Natural killer cell treated with Interleukin-12 subunit alpha and Interleukin-12 subunit beta and Interleukin-15 and Interleukin-18, amount 100 ng/mL, for 72 hours (primary cell): ENCODE data around the gene SF3A2. TPM values are rescaled to one million over a fixed set of nuclear protein-coding genes. Genes with fewer than 3 reads are reported as not detected.

ENCODE experiments used
- ATAC-seq, 2 donors: fragments of 150-1000 bp; cut with Tn5 transposase in 1 of 2; sonication (Bioruptor Pico), chemical (Tn5 transposase) in 1 of 2; 2 replicates each; pipeline ENCODE4 v1.10.0; 2021
- DNase-seq: peaks from one replicate; pipeline ENCODE4 v3.0.0; 2022; ENCODE audit warnings: low spot score
- H3K27ac Mint-ChIP-seq, 2 donors: 1 replicate in 1 of 2; 2 replicates in 1 of 2; pipeline ENCODE4 v1.8.0; 2022; ENCODE audit warnings: mixed read lengths in 2 of 2, mild to moderate bottlenecking in 1 of 2, moderate library complexity in 1 of 2
- H3K27me3 Mint-ChIP-seq, 2 donors: 1 replicate in 1 of 2; 2 replicates in 1 of 2; pipeline ENCODE4 v1.8.0; 2022; ENCODE audit warnings: mixed read lengths in 2 of 2
- H3K36me3 Mint-ChIP-seq: one replicate; pipeline ENCODE4 v1.8.0; 2022; ENCODE audit warnings: mixed read lengths
- H3K4me1 Mint-ChIP-seq, 2 donors: 1 replicate in 1 of 2; 2 replicates in 1 of 2; pipeline ENCODE4 v1.8.0; 2022; ENCODE audit warnings: low read depth in 2 of 2, mixed read lengths in 2 of 2, mild to moderate bottlenecking in 1 of 2
- H3K4me3 Mint-ChIP-seq: one replicate; pipeline ENCODE4 v1.8.0; 2022; ENCODE audit warnings: mixed read lengths
- H3K9me3 Mint-ChIP-seq: 2 replicates; pipeline ENCODE4 v1.8.0; 2022; ENCODE audit warnings: mixed read lengths
- total RNA-seq, 2 donors: library from RNA; stranded (reverse); gene quantifications; one replicate each; pipeline ENCODE4 v1.2.3, GENCODE V29; 2022

Gene SF3A2
- total RNA-seq, 2 donors from 2014 or later = 99.2 to 192 TPM

- ATAC-seq = peak; percentile 2 to 11
Measured at GRCh38 chr19:2235381-2236063, 1.1 kb upstream of the SF3A2 start.

GRCh38 chr19:2236064-2236313 is 635 bp upstream of the SF3A2 start:
- H3K27me3 Mint-ChIP-seq = no peaks in the 10 kb centered on the region
- H3K9me3 Mint-ChIP-seq = no peaks in the 10 kb centered on the region
- ATAC-seq (no peak), DNase-seq (no peak)
- H3K4me3 Mint-ChIP-seq = peak overlapping the region; percentile 89
- peaks cover 59 to 62% of the 10 kb centered on the region in 2 donors for H3K4me1 Mint-ChIP-seq
- peak overlapping the region; percentile 71 to 94 for H3K27ac Mint-ChIP-seq
- peaks cover 14% of the 10 kb centered on the region for H3K36me3 Mint-ChIP-seq

More at GRCh38 chr19:2235381-2236063, 1.1 kb upstream of the SF3A2 start:
- Mint-ChIP-seq H3K9me3 (no peaks in the 10 kb centered on the region), H3K27ac (peak overlapping the region; percentile 70 to 88), H3K4me1 (peaks cover 55 to 57% of the 10 kb centered on the region in 2 donors), H3K36me3 (peaks cover 14% of the 10 kb centered on the region), H3K4me3 (peak overlapping the region; percentile 89), H3K27me3 (no peaks in the 10 kb centered on the region)
- DNase-seq = no peak

GRCh38 chr19:2237051-2237868 is 636 bp downstream of the SF3A2 start:
- no peaks in the 10 kb centered on the region for H3K27me3 Mint-ChIP-seq
- peak overlapping the region; percentile 71 to 94 for H3K27ac Mint-ChIP-seq
- H3K9me3 Mint-ChIP-seq = no peaks in the 10 kb centered on the region
- ATAC-seq = no peak
- H3K4me1 Mint-ChIP-seq = peaks cover 68% of the 10 kb centered on the region in 2 donors
- peaks cover 14% of the 10 kb centered on the region for H3K36me3 Mint-ChIP-seq
- peak overlapping the region; percentile 89 for H3K4me3 Mint-ChIP-seq
- DNase-seq = no peak

- no peaks in the 10 kb centered on the region for H3K9me3 Mint-ChIP-seq
- H3K27me3 Mint-ChIP-seq = no peaks in the 10 kb centered on the region
- ATAC-seq = no peak
- H3K27ac Mint-ChIP-seq = peak overlapping the region; percentile 71 to 94
- peaks cover 71 to 73% of the 10 kb centered on the region in 2 donors for H3K4me1 Mint-ChIP-seq
- H3K4me3 Mint-ChIP-seq = peak overlapping the region; percentile 89
- H3K36me3 Mint-ChIP-seq = peaks cover 14% of the 10 kb centered on the region
- no peak for DNase-seq
Measured at GRCh38 chr19:2237869-2238153, 1.2 kb downstream of the SF3A2 start.

- Mint-ChIP-seq H3K4me1 (peaks cover 67 to 69% of the 10 kb centered on the region in 2 donors), H3K9me3 (no peaks in the 10 kb centered on the region), H3K27ac (peak overlapping the region; percentile 71 to 94), H3K4me3 (peak overlapping the region; percentile 89), H3K27me3 (no peaks in the 10 kb centered on the region), H3K36me3 (peaks cover 14% of the 10 kb centered on the region)
- no peak for DNase-seq
- no peak for ATAC-seq
Measured at GRCh38 chr19:2239173-2239572, 2.5 kb downstream of the SF3A2 start.

GRCh38 chr19:2239771-2240770 is 3.4 kb downstream of the SF3A2 start:
- Mint-ChIP-seq H3K4me1 (peaks cover 59 to 60% of the 10 kb centered on the region in 2 donors), H3K27ac (peak overlapping the region; percentile 71 to 94), H3K9me3 (no peaks in the 10 kb centered on the region), H3K36me3 (peaks cover 14% of the 10 kb centered on the region), H3K4me3 (peak overlapping the region; percentile 89), H3K27me3 (no peaks in the 10 kb centered on the region)
- ATAC-seq (no peak), DNase-seq (no peak)

- H3K4me3 Mint-ChIP-seq = peak overlapping the region; percentile 89
- ATAC-seq (no peak), DNase-seq (no peak)
- peaks cover 14% of the 10 kb centered on the region for H3K36me3 Mint-ChIP-seq
- no peaks in the 10 kb centered on the region for H3K9me3 Mint-ChIP-seq
- H3K27ac Mint-ChIP-seq = peak overlapping the region; percentile 71 to 94
- H3K27me3 Mint-ChIP-seq = no peaks in the 10 kb centered on the region
- peaks cover 55% of the 10 kb centered on the region in 2 donors for H3K4me1 Mint-ChIP-seq
Measured at GRCh38 chr19:2240881-2241760, 4.5 kb downstream of the SF3A2 start.

GRCh38 chr19:2242092-2242537 is 5.5 kb downstream of the SF3A2 start:
- H3K4me3 Mint-ChIP-seq = no peak overlapping the region
- no peaks in the 10 kb centered on the region for H3K27me3 Mint-ChIP-seq
- no peaks in the 10 kb centered on the region for H3K9me3 Mint-ChIP-seq
- no peak for ATAC-seq
- peak overlapping the region in 1 of 2 donors; percentile 59 for H3K27ac Mint-ChIP-seq
- peaks cover 49% of the 10 kb centered on the region in 2 donors for H3K4me1 Mint-ChIP-seq
- H3K36me3 Mint-ChIP-seq = peaks cover 14% of the 10 kb centered on the region
- DNase-seq = no peak

GRCh38 chr19:2242816-2243215 is 6.2 kb downstream of the SF3A2 start:
- H3K4me3 Mint-ChIP-seq = no peak overlapping the region
- H3K4me1 Mint-ChIP-seq = peaks cover 43 to 45% of the 10 kb centered on the region in 2 donors
- H3K27ac Mint-ChIP-seq = peak overlapping the region in 1 of 2 donors; percentile 59
- H3K9me3 Mint-ChIP-seq = no peaks in the 10 kb centered on the region
- no peaks in the 10 kb centered on the region for H3K27me3 Mint-ChIP-seq
- no peak for DNase-seq
- no peak for ATAC-seq
- peaks cover 14% of the 10 kb centered on the region for H3K36me3 Mint-ChIP-seq

- no peak overlapping the region for H3K27ac Mint-ChIP-seq
- no peaks in the 10 kb centered on the region for H3K9me3 Mint-ChIP-seq
- ATAC-seq (no peak), DNase-seq (no peak)
- H3K4me1 Mint-ChIP-seq = peaks cover 36 to 38% of the 10 kb centered on the region in 2 donors
- peaks cover 9% of the 10 kb centered on the region for H3K36me3 Mint-ChIP-seq
- no peaks in the 10 kb centered on the region for H3K27me3 Mint-ChIP-seq
- no peak overlapping the region for H3K4me3 Mint-ChIP-seq
Measured at GRCh38 chr19:2243274-2244124, 6.9 kb downstream of the SF3A2 start.

GRCh38 chr19:2244125-2244411 is 7.4 kb downstream of the SF3A2 start:
- Mint-ChIP-seq H3K4me3 (no peak overlapping the region), H3K27me3 (no peaks in the 10 kb centered on the region), H3K36me3 (peaks cover 6% of the 10 kb centered on the region), H3K4me1 (peaks cover 31 to 33% of the 10 kb centered on the region in 2 donors), H3K27ac (no peak overlapping the region), H3K9me3 (no peaks in the 10 kb centered on the region)
- DNase-seq (no peak), ATAC-seq (no peak)

GRCh38 chr19:2244486-2244885 is 7.9 kb downstream of the SF3A2 start:
- H3K9me3 Mint-ChIP-seq = no peaks in the 10 kb centered on the region
- H3K27ac Mint-ChIP-seq = no peak overlapping the region
- H3K4me1 Mint-ChIP-seq = peaks cover 26 to 30% of the 10 kb centered on the region in 2 donors
- no peak for DNase-seq
- no peaks in the 10 kb centered on the region for H3K27me3 Mint-ChIP-seq
- ATAC-seq = no peak
- H3K36me3 Mint-ChIP-seq = peaks cover 5% of the 10 kb centered on the region
- H3K4me3 Mint-ChIP-seq = no peak overlapping the region
